ENCODE measurements around the gene BBOF1. TPM values are rescaled to one million over a fixed set of nuclear protein-coding genes. Genes with fewer than 3 reads are reported as not detected.

BBOF1 gene
- polyA plus RNA-seq, 2 donors: 2.4 TPM

- H3K36me3 ChIP-seq (ENCODE audit: control insufficient read depth in 2 of 2, insufficient read depth in 2 of 2, low read length in 1 of 2): no peaks in the 10 kb centered on the region
- H3K27ac ChIP-seq (ENCODE audit: low read depth in 2 of 2, low read length in 1 of 2): no peak overlapping the region
- no peaks in the 10 kb centered on the region for H3K4me1 ChIP-seq (ENCODE audit: control insufficient read depth in 2 of 2, insufficient read depth in 2 of 2, low read length in 1 of 2)
- H3K9me3 ChIP-seq (ENCODE audit: control insufficient read depth in 2 of 2, insufficient read depth in 1 of 2, low read depth in 1 of 2, low read length in 1 of 2): no peaks in the 10 kb centered on the region
- H3K27me3 ChIP-seq (ENCODE audit: control insufficient read depth in 1 of 2, insufficient read depth in 2 of 2, low read length in 2 of 2): no peaks in the 10 kb centered on the region
- H3K4me3 ChIP-seq (ENCODE audit: low read depth in 1 of 2, low read length in 2 of 2): no peak overlapping the region
- WGBS, 2 donors: 67 to 68% methylated on average over 3 of the region's 3 CpGs
Observed at GRCh38 chr14:74049876-74050495, 30.8 kb downstream of the BBOF1 start.

DNA sequence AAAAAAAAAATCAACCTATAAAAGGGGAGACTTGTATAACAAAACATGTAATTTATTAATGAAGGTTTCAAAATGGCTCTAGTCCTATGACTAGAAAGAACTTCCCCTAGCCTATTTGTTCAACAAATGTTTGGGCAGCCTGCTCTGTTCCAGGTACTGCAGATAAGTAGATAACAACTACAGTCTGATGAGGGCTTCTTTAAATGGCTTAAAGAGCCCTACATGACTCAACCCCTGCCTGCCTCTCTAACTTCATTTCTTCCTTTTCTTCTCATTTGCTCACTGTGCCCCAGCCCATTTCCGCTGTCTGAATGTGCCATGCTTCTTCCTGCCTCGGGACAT is 43.6 kb downstream of the BBOF1 start:
- no peaks in the 10 kb centered on the region for H3K4me1 ChIP-seq (ENCODE audit: control insufficient read depth in 2 of 2, insufficient read depth in 2 of 2, low read length in 1 of 2)
- no peak overlapping the region for H3K4me3 ChIP-seq (ENCODE audit: low read depth in 1 of 2, low read length in 2 of 2)
- H3K27ac ChIP-seq (ENCODE audit: low read depth in 2 of 2, low read length in 1 of 2): no peak overlapping the region
- WGBS, 2 donors: 88 to 90% methylated on average over 2 of the region's 2 CpGs
- peaks cover 0 to 4% of the 10 kb centered on the region in 2 donors for H3K36me3 ChIP-seq (ENCODE audit: control insufficient read depth in 2 of 2, insufficient read depth in 2 of 2, low read length in 1 of 2)
- H3K9me3 ChIP-seq (ENCODE audit: control insufficient read depth in 2 of 2, insufficient read depth in 1 of 2, low read depth in 1 of 2, low read length in 1 of 2): no peaks in the 10 kb centered on the region
- H3K27me3 ChIP-seq (ENCODE audit: control insufficient read depth in 1 of 2, insufficient read depth in 2 of 2, low read length in 2 of 2): no peaks in the 10 kb centered on the region

DNA sequence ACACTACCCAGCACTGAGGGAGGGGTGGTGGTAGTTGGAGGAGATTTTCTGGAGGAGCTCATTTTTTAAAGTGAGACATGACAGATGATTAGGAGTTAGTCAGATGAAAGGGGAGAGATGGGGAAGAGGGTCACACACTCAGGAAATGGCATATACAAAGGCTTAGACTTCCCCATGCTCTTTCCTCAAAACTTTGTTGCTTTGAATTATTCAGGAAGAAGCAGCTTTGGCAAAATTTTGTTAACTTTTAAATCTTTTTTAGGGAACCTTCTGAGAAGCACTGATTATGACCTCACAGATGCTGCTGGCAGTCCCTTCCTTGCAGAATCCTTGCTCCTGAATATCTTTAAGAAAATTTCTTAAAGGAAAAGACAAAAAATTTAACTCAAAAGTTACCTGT is 45.3 kb downstream of the BBOF1 start:
- Histone ChIP-seq H3K4me1 (ENCODE audit: control insufficient read depth in 2 of 2, insufficient read depth in 2 of 2, low read length in 1 of 2) (no peaks in the 10 kb centered on the region), H3K36me3 (ENCODE audit: control insufficient read depth in 2 of 2, insufficient read depth in 2 of 2, low read length in 1 of 2) (peaks cover 0 to 4% of the 10 kb centered on the region in 2 donors), H3K27ac (ENCODE audit: low read depth in 2 of 2, low read length in 1 of 2) (no peak overlapping the region), H3K27me3 (ENCODE audit: control insufficient read depth in 1 of 2, insufficient read depth in 2 of 2, low read length in 2 of 2) (no peaks in the 10 kb centered on the region), H3K9me3 (ENCODE audit: control insufficient read depth in 2 of 2, insufficient read depth in 1 of 2, low read depth in 1 of 2, low read length in 1 of 2) (no peaks in the 10 kb centered on the region), H3K4me3 (ENCODE audit: low read depth in 1 of 2, low read length in 2 of 2) (no peak overlapping the region)

DNA sequence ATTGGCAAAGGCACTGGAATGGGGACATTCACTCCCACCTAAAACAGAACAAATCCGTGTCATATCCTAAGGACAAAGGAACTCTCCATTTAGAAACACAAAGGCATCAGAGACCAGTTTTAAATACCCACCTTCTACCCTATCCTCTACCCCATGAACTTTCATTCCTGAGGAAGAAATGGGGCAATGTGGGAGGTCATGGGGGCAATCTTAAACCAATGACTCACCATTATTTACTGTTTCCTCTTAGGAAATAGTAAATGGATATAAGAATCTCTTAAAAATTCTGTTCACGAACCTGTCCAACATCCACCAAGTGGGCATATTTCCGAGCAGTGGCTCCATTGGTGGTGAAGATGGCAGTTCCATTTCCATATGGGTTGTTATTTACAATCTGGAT is 45.7 kb downstream of the BBOF1 start:
- H3K36me3 ChIP-seq (ENCODE audit: control insufficient read depth in 2 of 2, insufficient read depth in 2 of 2, low read length in 1 of 2): peaks cover 0 to 4% of the 10 kb centered on the region in 2 donors
- WGBS, 2 donors: 87 to 89% methylated on average over 3 of the region's 3 CpGs
- no peak overlapping the region for H3K27ac ChIP-seq (ENCODE audit: low read depth in 2 of 2, low read length in 1 of 2)
- H3K27me3 ChIP-seq (ENCODE audit: control insufficient read depth in 1 of 2, insufficient read depth in 2 of 2, low read length in 2 of 2): no peaks in the 10 kb centered on the region
- no peaks in the 10 kb centered on the region for H3K4me1 ChIP-seq (ENCODE audit: control insufficient read depth in 2 of 2, insufficient read depth in 2 of 2, low read length in 1 of 2)
- H3K9me3 ChIP-seq (ENCODE audit: control insufficient read depth in 2 of 2, insufficient read depth in 1 of 2, low read depth in 1 of 2, low read length in 1 of 2): no peaks in the 10 kb centered on the region
- H3K4me3 ChIP-seq (ENCODE audit: low read depth in 1 of 2, low read length in 2 of 2): no peak overlapping the region

- Histone ChIP-seq H3K4me3 (ENCODE audit: low read depth in 1 of 2, low read length in 2 of 2) (no peak overlapping the region), H3K27me3 (ENCODE audit: control insufficient read depth in 1 of 2, insufficient read depth in 2 of 2, low read length in 2 of 2) (no peaks in the 10 kb centered on the region), H3K36me3 (ENCODE audit: control insufficient read depth in 2 of 2, insufficient read depth in 2 of 2, low read length in 1 of 2) (peaks cover 0 to 6% of the 10 kb centered on the region in 2 donors), H3K9me3 (ENCODE audit: control insufficient read depth in 2 of 2, insufficient read depth in 1 of 2, low read depth in 1 of 2, low read length in 1 of 2) (no peaks in the 10 kb centered on the region), H3K27ac (ENCODE audit: low read depth in 2 of 2, low read length in 1 of 2) (no peak overlapping the region), H3K4me1 (ENCODE audit: control insufficient read depth in 2 of 2, insufficient read depth in 2 of 2, low read length in 1 of 2) (no peaks in the 10 kb centered on the region)
- 73 to 84% methylated on average over 3 of the region's 3 CpGs for WGBS, 2 donors
Observed at GRCh38 chr14:74065746-74066575, 46.8 kb downstream of the BBOF1 start.

DNA sequence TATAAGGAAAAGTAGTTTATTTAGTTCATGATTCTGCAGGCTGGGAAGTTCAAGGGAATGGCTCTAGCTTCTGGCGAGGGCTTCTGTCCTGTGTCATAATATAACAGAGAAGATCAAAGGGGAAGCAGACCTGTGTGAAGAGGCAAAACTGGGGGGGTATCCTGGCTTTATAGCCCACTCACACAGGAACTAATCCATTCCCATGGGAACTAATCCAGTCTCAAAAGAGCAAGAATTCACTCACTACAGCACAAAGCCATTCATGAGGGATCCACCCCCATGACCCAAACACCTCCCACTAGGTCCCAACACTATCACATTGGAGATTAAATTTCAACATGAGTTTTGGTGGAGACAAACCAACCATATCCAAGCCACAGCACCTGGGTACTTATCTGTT is 58.3 kb downstream of the BBOF1 start:
- Histone ChIP-seq H3K4me3 (ENCODE audit: low read depth in 1 of 2, low read length in 2 of 2) (no peak overlapping the region), H3K4me1 (ENCODE audit: control insufficient read depth in 2 of 2, insufficient read depth in 2 of 2, low read length in 1 of 2) (no peaks in the 10 kb centered on the region), H3K36me3 (ENCODE audit: control insufficient read depth in 2 of 2, insufficient read depth in 2 of 2, low read length in 1 of 2) (no peaks in the 10 kb centered on the region), H3K9me3 (ENCODE audit: control insufficient read depth in 2 of 2, insufficient read depth in 1 of 2, low read depth in 1 of 2, low read length in 1 of 2) (no peaks in the 10 kb centered on the region), H3K27ac (ENCODE audit: low read depth in 2 of 2, low read length in 1 of 2) (no peak overlapping the region), H3K27me3 (ENCODE audit: control insufficient read depth in 1 of 2, insufficient read depth in 2 of 2, low read length in 2 of 2) (no peaks in the 10 kb centered on the region)
- WGBS, 2 donors: 81 to 100% methylated on average over 1 of the region's 1 CpG

- Histone ChIP-seq H3K9me3 (ENCODE audit: control insufficient read depth in 2 of 2, insufficient read depth in 1 of 2, low read depth in 1 of 2, low read length in 1 of 2) (no peaks in the 10 kb centered on the region), H3K27ac (ENCODE audit: low read depth in 2 of 2, low read length in 1 of 2) (no peak overlapping the region), H3K4me3 (ENCODE audit: low read depth in 1 of 2, low read length in 2 of 2) (no peak overlapping the region), H3K27me3 (ENCODE audit: control insufficient read depth in 1 of 2, insufficient read depth in 2 of 2, low read length in 2 of 2) (no peaks in the 10 kb centered on the region), H3K36me3 (ENCODE audit: control insufficient read depth in 2 of 2, insufficient read depth in 2 of 2, low read length in 1 of 2) (no peaks in the 10 kb centered on the region), H3K4me1 (ENCODE audit: control insufficient read depth in 2 of 2, insufficient read depth in 2 of 2, low read length in 1 of 2) (no peaks in the 10 kb centered on the region)
- 59 to 72% methylated on average over 4 of the region's 4 CpGs for WGBS, 2 donors
Observed at GRCh38 chr14:74080820-74081460, 61.8 kb downstream of the BBOF1 start.

- Histone ChIP-seq H3K4me3 (ENCODE audit: low read depth in 1 of 2, low read length in 2 of 2) (no peak overlapping the region), H3K9me3 (ENCODE audit: control insufficient read depth in 2 of 2, insufficient read depth in 1 of 2, low read depth in 1 of 2, low read length in 1 of 2) (no peaks in the 10 kb centered on the region), H3K4me1 (ENCODE audit: control insufficient read depth in 2 of 2, insufficient read depth in 2 of 2, low read length in 1 of 2) (no peaks in the 10 kb centered on the region), H3K27me3 (ENCODE audit: control insufficient read depth in 1 of 2, insufficient read depth in 2 of 2, low read length in 2 of 2) (no peaks in the 10 kb centered on the region), H3K27ac (ENCODE audit: low read depth in 2 of 2, low read length in 1 of 2) (no peak overlapping the region), H3K36me3 (ENCODE audit: control insufficient read depth in 2 of 2, insufficient read depth in 2 of 2, low read length in 1 of 2) (no peaks in the 10 kb centered on the region)
- 91% methylated on average over 3 of the region's 3 CpGs for WGBS, 2 donors
Observed at GRCh38 chr14:74081491-74081890, 62.3 kb downstream of the BBOF1 start.

DNA sequence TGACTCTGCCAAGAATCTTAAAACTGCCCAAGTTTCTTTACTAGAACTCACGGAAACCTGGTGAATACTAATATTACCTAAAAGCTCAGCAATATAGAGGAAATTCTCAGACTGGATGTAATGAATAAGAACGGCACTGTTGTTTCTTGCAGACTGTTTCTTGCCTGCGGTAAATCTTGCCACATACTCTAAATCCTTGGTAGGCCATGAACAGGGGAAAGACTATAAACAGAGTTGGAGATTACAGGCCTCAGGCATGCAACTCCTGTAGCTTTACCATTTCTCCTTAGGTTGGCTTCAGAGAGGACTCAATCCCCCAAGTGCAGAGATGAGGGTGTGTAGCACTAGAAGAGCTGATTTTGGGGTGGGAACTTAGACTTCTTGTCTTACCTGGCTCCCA is 64.0 kb downstream of the BBOF1 start:
- WGBS, 2 donors: 84 to 87% methylated on average over 3 of the region's 3 CpGs
- Histone ChIP-seq H3K4me3 (ENCODE audit: low read depth in 1 of 2, low read length in 2 of 2) (peak overlapping the region in 1 of 2 donors; percentile 61), H3K9me3 (ENCODE audit: control insufficient read depth in 2 of 2, insufficient read depth in 1 of 2, low read depth in 1 of 2, low read length in 1 of 2) (no peaks in the 10 kb centered on the region), H3K27ac (ENCODE audit: low read depth in 2 of 2, low read length in 1 of 2) (peak overlapping the region in 1 of 2 donors; percentile 4), H3K36me3 (ENCODE audit: control insufficient read depth in 2 of 2, insufficient read depth in 2 of 2, low read length in 1 of 2) (no peaks in the 10 kb centered on the region), H3K4me1 (ENCODE audit: control insufficient read depth in 2 of 2, insufficient read depth in 2 of 2, low read length in 1 of 2) (no peaks in the 10 kb centered on the region), H3K27me3 (ENCODE audit: control insufficient read depth in 1 of 2, insufficient read depth in 2 of 2, low read length in 2 of 2) (no peaks in the 10 kb centered on the region)

Data from esophagus (tissue), 2 donors.